K562 (cell line): ENCODE data around the gene PYGO2. TPM values are rescaled to one million over a fixed set of nuclear protein-coding genes. Genes with fewer than 3 reads are reported as not detected.

ENCODE experiments used
- ATAC-seq: fragments of 200-7000 bp; cut with Tn5 transposase; 3 replicates; pipeline ENCODE4 v1.9.1; 2020; ENCODE audit warnings: moderate library complexity
- BruUV-seq: library from RNA; stranded (reverse); fragments of 400-500 nt; replicated peaks from 2 replicates; lab custom pipeline; 2021; lab: Mats Ljungman, UMichigan
- CTCF ChIA-PET: fragments of 300-600 bp; formaldehyde crosslinking; extraction: SDS; loops from one replicate; lab custom pipeline; 2021; ENCODE audit warnings: low intra/inter-chr PET ratio; lab: Yijun Ruan, JAX
- POLR2A ChIA-PET: fragments of 300-600, 350-650 bp; sonication (Branson Sonifier 250); formaldehyde crosslinking; extraction: SDS; loops from one replicate; lab custom pipeline; 2021; ENCODE audit warnings: antibody characterized with exemption, inconsistent platforms; lab: Yijun Ruan, JAX
- DNase-seq, 4 experiments: peaks; one replicate each; pipeline versions ENCODE4 v3.0.0 to v3.0.0-alpha.2; 2011 to 2018; ENCODE audit warnings: low spot score in 3 of 4, mixed read lengths in 3 of 4; ENCODE audit errors: extremely low read depth in 1 of 4
- FAIRE-seq: peaks from 2 replicates; lab custom pipeline; 2011; peaks lifted over from hg19 to GRCh38; lab: Jason Lieb, UNC
- H2AFZ ChIP-seq: 2 replicates; pipeline ENCODE4 v1.6.0; 2011; ENCODE audit warnings: low read depth, low read length, control low read depth, inconsistent platforms
- H3K27ac ChIP-seq: fragments of 200-600 bp; 3 replicates; pipeline ENCODE4 v1.8.0; 2011; ENCODE audit warnings: low read depth, mild to moderate bottlenecking, control low read depth, inconsistent platforms, low read length, moderate library complexity, mixed read lengths; ENCODE audit errors: extremely low read depth
- H3K27me3 ChIP-seq, 2 experiments: fragments of 300-600 bp in 1 of 2; 2 replicates in 1 of 2; 3 replicates in 1 of 2; pipeline versions ENCODE4 v1.6.0 to v1.8.0; 2011; ENCODE audit warnings: inconsistent platforms in 2 of 2, low read length in 2 of 2, mild to moderate bottlenecking in 1 of 2, mixed read lengths in 1 of 2, moderate library complexity in 1 of 2; ENCODE audit not compliant: control insufficient read depth in 2 of 2, insufficient read depth in 2 of 2
- H3K36me3 ChIP-seq: fragments of 300-600 bp; 3 replicates; pipeline ENCODE4 v1.8.0; 2011; ENCODE audit warnings: mild to moderate bottlenecking, low read length, inconsistent platforms; ENCODE audit not compliant: control insufficient read depth, insufficient read depth
- H3K4me1 ChIP-seq, 2 experiments: fragments of 200-600 bp in 1 of 2; replicated peaks in 1 of 2; 2 replicates in 1 of 2; 3 replicates in 1 of 2; pipeline versions ENCODE4 v1.5.1 to v1.8.0; 2011; ENCODE audit warnings: inconsistent platforms in 2 of 2, low read length in 2 of 2, mild to moderate bottlenecking in 1 of 2, mixed read lengths in 1 of 2, moderate library complexity in 1 of 2; ENCODE audit not compliant: control insufficient read depth in 2 of 2, insufficient read depth in 2 of 2
- H3K4me2 ChIP-seq: 2 replicates; pipeline ENCODE4 v1.6.1; 2011; ENCODE audit warnings: low read length, control low read depth, inconsistent platforms, mixed read lengths; ENCODE audit not compliant: insufficient read depth
- H3K4me3 ChIP-seq: fragments of 200-600 bp; sonication (generic), shearing (Covaris generic); 2 replicates; pipeline ENCODE4 v1.5.1; 2016; ENCODE audit warnings: control low read depth, inconsistent platforms
- H3K79me2 ChIP-seq: fragments of 200-600 bp; 3 replicates; pipeline ENCODE4 v1.8.0; 2011; ENCODE audit warnings: low read length, inconsistent platforms; ENCODE audit not compliant: control insufficient read depth, insufficient read depth
- H3K9ac ChIP-seq, 2 experiments: 2 replicates each; pipeline versions ENCODE4 v1.6.0 to v1.6.1; 2011; ENCODE audit warnings: low read depth in 2 of 2, low read length in 2 of 2, control low read depth in 1 of 2, inconsistent platforms in 1 of 2, mild to moderate bottlenecking in 1 of 2, mixed read lengths in 1 of 2; ENCODE audit not compliant: insufficient read depth in 1 of 2
- H3K9me1 ChIP-seq: one replicate; pipeline ENCODE4 v1.6.0; 2011; ENCODE audit warnings: inconsistent platforms, mild to moderate bottlenecking, low read length, moderate library complexity; ENCODE audit not compliant: control insufficient read depth, insufficient read depth
- H3K9me3 ChIP-seq: replicated peaks from 2 replicates; pipeline ENCODE4 v1.5.1; 2011; ENCODE audit warnings: low read depth, low read length, inconsistent platforms; ENCODE audit not compliant: control insufficient read depth, insufficient read depth
- H4K20me1 ChIP-seq: replicated peaks from 2 replicates; pipeline ENCODE4 v1.6.1; 2011; ENCODE audit warnings: low read length, inconsistent platforms, mixed read lengths; ENCODE audit not compliant: control insufficient read depth, insufficient read depth
- CEBPB ChIP-seq: fragments of 450-650 bp; IDR thresholded peaks from 2 replicates; pipeline ENCODE4 v1.6.1; 2016; ENCODE audit warnings: missing genetic modification characterization, missing compliant biosample characterization
- CHD2 ChIP-seq: IDR thresholded peaks from 2 replicates; pipeline ENCODE4 v1.6.1; 2011; ENCODE audit warnings: low read depth, low read length
- ETS2 ChIP-seq: IDR thresholded peaks from 2 replicates; pipeline ENCODE4 v1.6.1; 2016; ENCODE audit warnings: borderline replicate concordance, missing genetic modification characterization, mild to moderate bottlenecking, moderate library complexity, missing compliant biosample characterization; ENCODE audit not compliant: poor library complexity, severe bottlenecking
- FOS ChIP-seq: IDR thresholded peaks from 3 replicates; pipeline ENCODE4 v1.6.1; 2011; ENCODE audit not compliant: insufficient read length; ENCODE audit errors: extremely low read depth
- HDAC1 ChIP-seq, 2 experiments: fragments of 450-650 bp; IDR thresholded peaks; 2 replicates each; pipeline ENCODE4 v1.6.1; 2016 to 2017; ENCODE audit warnings: inconsistent platforms in 1 of 2, mild to moderate bottlenecking in 1 of 2, moderate library complexity in 1 of 2
- MEF2A ChIP-seq: IDR thresholded peaks from 2 replicates; pipeline ENCODE4 v1.6.1; 2011; ENCODE audit warnings: low read depth, mild to moderate bottlenecking, low read length, moderate library complexity; ENCODE audit not compliant: control insufficient read depth
- MXI1 ChIP-seq: IDR thresholded peaks from 2 replicates; pipeline ENCODE4 v1.6.1; 2011; ENCODE audit warnings: low read depth, mild to moderate bottlenecking, improper control_type of control experiment, low read length
- PHB2 ChIP-seq: fragments of 450-650 bp; IDR thresholded peaks from 2 replicates; pipeline ENCODE4 v1.6.1; 2017; ENCODE audit warnings: low read depth
- PML ChIP-seq: IDR thresholded peaks from 2 replicates; pipeline ENCODE4 v1.6.1; 2012; ENCODE audit warnings: low read length, inconsistent platforms
- POLR2G ChIP-seq: fragments of 200-400 bp; formaldehyde crosslinking; IDR thresholded peaks from 2 replicates; pipeline ENCODE4 v1.6.1; 2017; ENCODE audit warnings: low read depth, mild to moderate bottlenecking, antibody characterized with exemption, low read length, moderate library complexity
- RBM39 ChIP-seq: fragments of 200-400 bp; formaldehyde crosslinking; optimal IDR thresholded peaks from 2 replicates; pipeline ENCODE3; 2018; ENCODE audit warnings: low read depth, low read length
- SETDB1 ChIP-seq: IDR thresholded peaks from one replicate; pipeline ENCODE4 v1.6.1; 2012; ENCODE audit warnings: low read length, control low read depth, inconsistent platforms
- TCF3 ChIP-seq: sonication (generic); formaldehyde crosslinking; IDR thresholded peaks from 2 replicates; pipeline ENCODE4 v1.4.0; 2020; ENCODE audit warnings: mild to moderate bottlenecking, missing genetic modification reagents
- TRIM24 ChIP-seq, 2 experiments: fragments of 450-650 bp; IDR thresholded peaks; 2 replicates each; pipeline ENCODE4 v1.6.1; 2016
- ZC3H4 ChIP-seq: sonication (generic); formaldehyde crosslinking; IDR thresholded peaks from 2 replicates; pipeline ENCODE4 v1.9.0; 2021; ENCODE audit warnings: missing genetic modification reagents, borderline replicate concordance
- ZKSCAN1 ChIP-seq: fragments of 150-350 bp; IDR thresholded peaks from 2 replicates; pipeline ENCODE4 v1.6.1; 2016; ENCODE audit warnings: low read depth, low read length
- ZNF316 ChIP-seq: fragments of 450-650 bp; IDR thresholded peaks from 2 replicates; pipeline ENCODE4 v1.6.1; 2016
- ZNF398 ChIP-seq: fragments of 250-450 bp; sonication (Bioruptor Pico); IDR thresholded peaks from 2 replicates; pipeline ENCODE4 v1.8.0; 2021; ENCODE audit warnings: moderate library complexity, mild to moderate bottlenecking, inconsistent platforms
- WGBS: fragments of 100-300 bp; shearing (Covaris generic); methylation state at CpG from one replicate; pipeline ENCODE4 v1.1.6; 2016; ENCODE audit warnings: low coverage, mixed read lengths; ENCODE audit not compliant: insufficient coverage; ENCODE audit errors: missing lambda C conversion rate; 5-methylcytosine and 5-hydroxymethylcytosine counted together
- in situ Hi-C: fragments of 300-500 bp; cut with MboI; formaldehyde crosslinking; loops from 4 replicates; pipeline ENCODE4 v1.15.0; 2018; ENCODE audit warnings: inconsistent platforms, mixed read lengths
- intact Hi-C: fragments of 100-400 bp; cut with micrococcal nuclease; formaldehyde crosslinking; loops from 2 replicates; pipeline ENCODE4 v1.14.2; 2022
- polyA plus RNA-seq, 8 experiments: library from polyadenylated mRNA; depleted of rRNA in 4 of 8; stranded (reverse) in 5 of 8; unstranded in 3 of 8; fragments of >200 nt; fragmentation: Nextera tagmentation in 2 of 8; fragmentation: Illumina TruSeq in 1 of 8; extraction: Ambion mirVana in 2 of 8; extraction: Trizol in 1 of 8; gene quantifications; 2 replicates each; pipeline versions ENCODE4 v1.2.1 to v1.2.3, GENCODE V29; 2011 to 2014; ENCODE audit warnings: inconsistent platforms in 1 of 8, missing spikeins in 1 of 8
- total RNA-seq, 7 experiments: library from RNA; depleted of rRNA in 6 of 7; stranded (reverse); fragments of >200 nt in 6 of 7; fragmentation: Illumina TruSeq in 2 of 7; extraction: Trizol in 2 of 7; gene quantifications; 2 replicates each; pipeline versions ENCODE4 v1.2.1 to v1.2.3, GENCODE V29; 2011 to 2021; ENCODE audit warnings: low replicate concordance in 1 of 7
- TF ChIP-seq, protein P1 (sequence below): IDR thresholded peaks from 2 replicates; pipeline ENCODE4 v1.6.1; 2012; ENCODE audit warnings: low read depth, low read length, improper control_type of control experiment, borderline replicate concordance

The PYGO2 gene
- total and polyA plus RNA-seq, 9 of the 15 experiments (the other 6 are each of a cell fraction or from before 2014, with no cell fraction given): 8.3 to 36.2 (median 18.2) TPM

DNA sequence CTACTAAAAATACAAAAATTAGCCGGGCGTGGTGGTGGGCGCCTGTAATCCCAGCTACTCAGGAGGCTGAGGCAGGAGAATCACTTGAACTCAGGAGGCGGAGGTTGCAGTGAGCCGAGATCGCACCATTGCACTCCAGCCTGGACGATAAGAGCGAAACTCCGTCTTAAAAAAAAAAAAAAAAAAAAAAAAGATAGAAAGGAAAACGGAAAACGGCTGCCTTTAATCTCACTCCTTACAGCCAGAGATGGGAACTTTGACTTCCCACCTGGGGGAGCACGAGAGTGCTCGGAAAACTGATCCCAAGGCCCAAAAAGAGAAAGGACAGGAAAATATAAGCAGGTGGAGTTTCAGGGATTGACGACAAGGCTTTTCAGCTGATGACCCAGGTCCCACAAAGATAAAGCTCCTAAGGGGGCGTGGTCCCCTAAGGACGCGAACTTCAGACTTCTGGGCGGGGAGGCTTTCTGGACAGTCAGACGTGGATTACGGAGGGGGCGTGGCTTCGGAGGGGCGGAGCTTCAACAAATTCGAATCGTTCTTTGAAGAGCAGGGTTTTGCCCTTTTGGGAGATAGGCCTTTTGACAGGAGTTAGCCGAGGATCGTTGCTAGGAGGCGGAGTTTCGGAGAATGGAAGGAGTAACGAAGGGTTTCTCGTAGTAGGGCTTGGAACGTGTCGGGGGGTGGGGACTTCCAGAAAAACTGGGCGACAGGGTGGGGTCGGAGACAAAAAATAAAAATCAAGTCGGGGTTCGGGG lies 11.9 kb upstream of the PYGO2 start:
- FAIRE-seq (peak; percentile 97), ATAC-seq (peak; percentile 47), DNase-seq (peak; percentile 75 to 99 (median 85))
- H3K9me3 ChIP-seq: no peaks in the 10 kb centered on the region
- H4K20me1 ChIP-seq: no peaks in the 10 kb centered on the region
- intact Hi-C loops: loop anchor here (1.0 to 5.0 kb wide), 2 partner anchors 28 to 89 kb away; partner anchors contain the start of gene EFNA4
- peaks cover 37% of the 10 kb centered on the region for H3K36me3 ChIP-seq
- peak overlapping the region; percentile 66 for H3K4me3 ChIP-seq
- ChIA-PET CTCF (interaction anchor here (0.6 to 1.1 kb wide), 3 partner anchors 26 to 1530 kb away, joined by 3 read pairs; no protein-coding TSS in a partner anchor), POLR2A (interaction anchor here (0.6 to 8.3 kb wide), 17 partner anchors 9 to 380 kb away, joined by 3 to 80 read pairs (median 4); partner anchors contain the start of genes FLAD1, LENEP, PBXIP1 and PMVK)
- no TSS peak for BruUV-seq
- peak overlapping the region; percentile 96 for H3K4me2 ChIP-seq
- H3K79me2 ChIP-seq: peaks cover 80% of the 10 kb centered on the region
- peak overlapping the region; percentile 99 for H3K27ac ChIP-seq
- peaks cover 48 to 52% of the 10 kb centered on the region in 2 experiments for H3K4me1 ChIP-seq
- peak overlapping the region; percentile 96 to 97 for H3K9ac ChIP-seq
- H3K9me1 ChIP-seq: no peaks in the 10 kb centered on the region
- no peaks in the 10 kb centered on the region; a peak in 1 of 5 replicates for H3K27me3 ChIP-seq
- in situ Hi-C loops: no loop called here
- peak overlapping the region; percentile 79 for H2AFZ ChIP-seq
- 1% methylated on average over 31 of the region's 37 CpGs for WGBS
- peak; percentile 12; the same call in 1 of the 2 replicates for TF ChIP-seq PML
- TF ChIP-seq ZC3H4 (CRISPR knock-in tag): no peak
- TF ChIP-seq CHD2: no peak
- TF ChIP-seq ETS2 (tag): no peak
- no peak for TF ChIP-seq ZKSCAN1
- no peak for TF ChIP-seq MXI1
- no peak for TF ChIP-seq MEF2A
- peak; percentile 49; the same call in 1 of the 2 replicates for TF ChIP-seq TCF3 (CRISPR knock-in tag)
- TF ChIP-seq ZNF398 (CRISPR knock-in tag): no peak
- TF ChIP-seq HDAC1 (IDR thresholded peaks at IDR 0.05): peak in 1 of 2 experiments; percentile 71; a peak in 1 of 4 replicates
- TF ChIP-seq POLR2G: no peak
- TF ChIP-seq PHB2: no peak
- no peak for TF ChIP-seq SETDB1
- peak; percentile 1; the same call in 1 of the 2 replicates for TF ChIP-seq ZNF316
- TF ChIP-seq RBM39: no peak
- TF ChIP-seq, protein P1, sequence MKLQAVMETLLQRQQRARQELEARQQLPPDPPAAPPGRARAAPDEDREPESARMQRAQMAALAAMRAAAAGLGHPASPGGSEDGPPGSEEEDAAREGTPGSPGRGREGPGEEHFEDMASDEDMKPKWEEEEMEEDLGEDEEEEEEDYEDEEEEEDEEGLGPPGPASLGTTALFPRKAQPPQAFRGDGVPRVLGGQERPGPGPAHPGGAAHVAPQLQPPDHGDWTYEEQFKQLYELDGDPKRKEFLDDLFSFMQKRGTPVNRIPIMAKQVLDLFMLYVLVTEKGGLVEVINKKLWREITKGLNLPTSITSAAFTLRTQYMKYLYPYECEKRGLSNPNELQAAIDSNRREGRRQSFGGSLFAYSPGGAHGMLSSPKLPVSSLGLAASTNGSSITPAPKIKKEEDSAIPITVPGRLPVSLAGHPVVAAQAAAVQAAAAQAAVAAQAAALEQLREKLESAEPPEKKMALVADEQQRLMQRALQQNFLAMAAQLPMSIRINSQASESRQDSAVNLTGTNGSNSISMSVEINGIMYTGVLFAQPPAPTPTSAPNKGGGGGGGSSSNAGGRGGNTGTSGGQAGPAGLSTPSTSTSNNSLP: no peak
- 0 out of 4 replicates have a peak, but pooled peaks of 1 of the 2 experiments have one; percentile 20 for TF ChIP-seq TRIM24 (IDR thresholded peaks at IDR 0.05)
- TF ChIP-seq FOS: no peak
- TF ChIP-seq CEBPB (tag): no peak
